ENCODE data around the gene JUN. TPM values are rescaled to one million over a fixed set of nuclear protein-coding genes. Genes with fewer than 3 reads are reported as not detected.

JUN gene
- total and polyA plus RNA-seq, 2 of the 13 experiments (the other 11 are each of a cell fraction or from before 2014, with no cell fraction given) = 18.2 to 22.3 TPM

DNA sequence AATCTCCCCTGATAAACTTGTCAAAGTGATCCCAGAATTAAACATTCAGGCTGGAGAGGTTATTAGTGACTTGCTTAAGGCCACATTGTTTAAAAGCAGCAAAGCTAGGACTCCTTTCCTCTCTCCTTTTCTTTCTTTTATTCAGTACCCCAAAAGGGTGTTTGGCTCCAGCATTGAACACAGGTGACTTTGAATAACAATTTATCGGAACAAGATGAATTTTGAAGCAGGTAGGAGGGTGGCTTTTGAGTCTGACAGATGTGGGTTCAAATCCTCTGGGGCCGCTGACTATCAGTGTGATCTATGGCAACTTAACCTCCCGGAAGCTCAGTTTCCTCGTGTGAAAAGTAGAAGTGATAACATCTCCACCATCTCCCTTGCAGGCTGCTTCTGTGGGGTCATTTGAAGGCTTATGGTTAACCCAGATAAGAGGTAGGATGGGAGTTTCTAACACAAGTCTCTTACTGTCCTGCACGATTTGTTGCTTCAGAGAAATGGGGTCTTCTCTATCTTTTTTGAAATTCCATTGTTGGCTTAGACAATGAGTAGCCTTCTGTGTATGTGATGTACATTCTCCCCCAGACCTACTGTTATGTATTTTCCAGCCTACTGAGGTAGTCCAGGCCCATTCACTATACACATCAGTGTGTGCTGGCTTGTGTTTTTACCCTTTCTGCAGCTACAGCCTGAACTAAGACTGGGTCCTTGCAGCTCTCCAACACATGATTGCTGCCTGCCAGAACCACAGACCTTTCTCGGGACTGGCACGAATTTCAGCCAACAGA lies 29.0 kb downstream of the JUN start:
- 0 out of 2 replicates have a peak overlapping the region, but pooled peaks have one; percentile 8 for H3K4me2 ChIP-seq (ENCODE audit: low read depth, low read length)
- H3K4me3 ChIP-seq (replicated peaks in 1 of 3; ENCODE audit: insufficient read depth in 1 of 3, low read depth in 2 of 3, low read length in 3 of 3) = no peak overlapping the region
- intact Hi-C loops (cut with micrococcal nuclease; ENCODE audit: unreplicated experiment) = loop anchor here (1.0 kb wide), 1 partner anchor 7 kb away; no protein-coding TSS in a partner anchor
- no peaks in the 10 kb centered on the region for H3K27me3 ChIP-seq (ENCODE audit: control insufficient read depth in 1 of 2, insufficient read depth in 2 of 2, low read length in 2 of 2)
- ATAC-seq = no peak
- no peaks in the 10 kb centered on the region for H3K79me2 ChIP-seq (ENCODE audit: insufficient read depth, low read length)
- H3K9me3 ChIP-seq (ENCODE audit: low read length) = no peaks in the 10 kb centered on the region
- no peak for DNase-seq (ENCODE audit: low spot score)
- H3K9ac ChIP-seq (ENCODE audit: insufficient read depth, low read depth, low read length) = peak overlapping the region; percentile 33; the same call in 1 of the 2 replicates
- no TSS peak for BruUV-seq (replicated peaks)
- in situ Hi-C loops (cut with HindIII; ENCODE audit: extremely low pct_ligation_motif_present, low pct_unique_long_range_greater_than_20kb) = no loop called here
- peaks cover 85% of the 10 kb centered on the region for H3K4me1 ChIP-seq (ENCODE audit: insufficient read depth, low read length)
- no peak for FAIRE-seq
- H2AFZ ChIP-seq (ENCODE audit: low read length) = no peak overlapping the region
- POLR2A ChIA-PET = interaction anchor here (0.8 to 1.4 kb wide), 3 partner anchors 8 to 53 kb away, joined by 3 read pairs; no protein-coding TSS in a partner anchor
- no peaks in the 10 kb centered on the region for H4K20me1 ChIP-seq (ENCODE audit: insufficient read depth, low read length)
- CTCF ChIA-PET (ENCODE audit: low intra/inter-chr PET ratio, low total read pairs) = no interaction called here
- H3K27ac ChIP-seq (ENCODE audit: extremely low read length, insufficient read depth, low read length) = peak overlapping the region; percentile 63
- 84% methylated on average over 7 of the region's 7 CpGs for WGBS (ENCODE audit: low lambda C conversion rate)
- H3K36me3 ChIP-seq (replicated peaks in 1 of 2; ENCODE audit: control insufficient read depth in 1 of 2, insufficient read depth in 2 of 2, low read length in 2 of 2) = no peaks in the 10 kb centered on the region
- no peak for TF ChIP-seq ZNF234 (CRISPR knock-in tag; conservative IDR thresholded peaks at IDR 0.05)
- no peak for TF ChIP-seq ZNF484 (CRISPR knock-in tag; IDR thresholded peaks at IDR 0.05; ENCODE audit: borderline replicate concordance, low read depth)
- no peak for TF ChIP-seq FOXJ3 (CRISPR knock-in tag; IDR thresholded peaks at IDR 0.05; ENCODE audit: borderline replicate concordance)
- 0 out of 2 replicates have a peak, but pooled peaks have one; percentile 15 for TF ChIP-seq SALL2 (CRISPR knock-in tag; IDR thresholded peaks at IDR 0.05)
- TF ChIP-seq ZNF670 (CRISPR knock-in tag; IDR thresholded peaks at IDR 0.05; ENCODE audit: borderline replicate concordance) = no peak
- no peak for TF ChIP-seq IKZF4 (CRISPR knock-in tag; IDR thresholded peaks at IDR 0.05; ENCODE audit: borderline replicate concordance, low read depth, not compliant biosample characterization)
- TF ChIP-seq ZNF17 (CRISPR knock-in tag; IDR thresholded peaks at IDR 0.05) = 0 out of 2 replicates have a peak, but pooled peaks have one; percentile 30
- TF ChIP-seq ZNF557 (CRISPR knock-in tag; IDR thresholded peaks at IDR 0.05) = no peak
- TF ChIP-seq ZNF256 (CRISPR knock-in tag; conservative IDR thresholded peaks at IDR 0.05) = no peak
- no peak for TF ChIP-seq RCOR2 (CRISPR knock-in tag; IDR thresholded peaks at IDR 0.05)
- 0 out of 2 replicates have a peak, but pooled peaks have one; percentile 44 for TF ChIP-seq CAMTA2 (CRISPR knock-in tag; IDR thresholded peaks at IDR 0.05; ENCODE audit: borderline replicate concordance)
- TF ChIP-seq, protein P1, sequence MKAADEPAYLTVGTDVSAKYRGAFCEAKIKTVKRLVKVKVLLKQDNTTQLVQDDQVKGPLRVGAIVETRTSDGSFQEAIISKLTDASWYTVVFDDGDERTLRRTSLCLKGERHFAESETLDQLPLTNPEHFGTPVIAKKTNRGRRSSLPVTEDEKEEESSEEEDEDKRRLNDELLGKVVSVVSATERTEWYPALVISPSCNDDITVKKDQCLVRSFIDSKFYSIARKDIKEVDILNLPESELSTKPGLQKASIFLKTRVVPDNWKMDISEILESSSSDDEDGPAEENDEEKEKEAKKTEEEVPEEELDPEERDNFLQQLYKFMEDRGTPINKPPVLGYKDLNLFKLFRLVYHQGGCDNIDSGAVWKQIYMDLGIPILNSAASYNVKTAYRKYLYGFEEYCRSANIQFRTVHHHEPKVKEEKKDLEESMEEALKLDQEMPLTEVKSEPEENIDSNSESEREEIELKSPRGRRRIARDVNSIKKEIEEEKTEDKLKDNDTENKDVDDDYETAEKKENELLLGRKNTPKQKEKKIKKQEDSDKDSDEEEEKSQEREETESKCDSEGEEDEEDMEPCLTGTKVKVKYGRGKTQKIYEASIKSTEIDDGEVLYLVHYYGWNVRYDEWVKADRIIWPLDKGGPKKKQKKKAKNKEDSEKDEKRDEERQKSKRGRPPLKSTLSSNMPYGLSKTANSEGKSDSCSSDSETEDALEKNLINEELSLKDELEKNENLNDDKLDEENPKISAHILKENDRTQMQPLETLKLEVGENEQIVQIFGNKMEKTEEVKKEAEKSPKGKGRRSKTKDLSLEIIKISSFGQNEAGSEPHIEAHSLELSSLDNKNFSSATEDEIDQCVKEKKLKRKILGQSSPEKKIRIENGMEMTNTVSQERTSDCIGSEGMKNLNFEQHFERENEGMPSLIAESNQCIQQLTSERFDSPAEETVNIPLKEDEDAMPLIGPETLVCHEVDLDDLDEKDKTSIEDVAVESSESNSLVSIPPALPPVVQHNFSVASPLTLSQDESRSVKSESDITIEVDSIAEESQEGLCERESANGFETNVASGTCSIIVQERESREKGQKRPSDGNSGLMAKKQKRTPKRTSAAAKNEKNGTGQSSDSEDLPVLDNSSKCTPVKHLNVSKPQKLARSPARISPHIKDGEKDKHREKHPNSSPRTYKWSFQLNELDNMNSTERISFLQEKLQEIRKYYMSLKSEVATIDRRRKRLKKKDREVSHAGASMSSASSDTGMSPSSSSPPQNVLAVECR (CRISPR knock-in tag; IDR thresholded peaks at IDR 0.05; ENCODE audit: borderline replicate concordance) = no peak
- TF ChIP-seq, protein P2, sequence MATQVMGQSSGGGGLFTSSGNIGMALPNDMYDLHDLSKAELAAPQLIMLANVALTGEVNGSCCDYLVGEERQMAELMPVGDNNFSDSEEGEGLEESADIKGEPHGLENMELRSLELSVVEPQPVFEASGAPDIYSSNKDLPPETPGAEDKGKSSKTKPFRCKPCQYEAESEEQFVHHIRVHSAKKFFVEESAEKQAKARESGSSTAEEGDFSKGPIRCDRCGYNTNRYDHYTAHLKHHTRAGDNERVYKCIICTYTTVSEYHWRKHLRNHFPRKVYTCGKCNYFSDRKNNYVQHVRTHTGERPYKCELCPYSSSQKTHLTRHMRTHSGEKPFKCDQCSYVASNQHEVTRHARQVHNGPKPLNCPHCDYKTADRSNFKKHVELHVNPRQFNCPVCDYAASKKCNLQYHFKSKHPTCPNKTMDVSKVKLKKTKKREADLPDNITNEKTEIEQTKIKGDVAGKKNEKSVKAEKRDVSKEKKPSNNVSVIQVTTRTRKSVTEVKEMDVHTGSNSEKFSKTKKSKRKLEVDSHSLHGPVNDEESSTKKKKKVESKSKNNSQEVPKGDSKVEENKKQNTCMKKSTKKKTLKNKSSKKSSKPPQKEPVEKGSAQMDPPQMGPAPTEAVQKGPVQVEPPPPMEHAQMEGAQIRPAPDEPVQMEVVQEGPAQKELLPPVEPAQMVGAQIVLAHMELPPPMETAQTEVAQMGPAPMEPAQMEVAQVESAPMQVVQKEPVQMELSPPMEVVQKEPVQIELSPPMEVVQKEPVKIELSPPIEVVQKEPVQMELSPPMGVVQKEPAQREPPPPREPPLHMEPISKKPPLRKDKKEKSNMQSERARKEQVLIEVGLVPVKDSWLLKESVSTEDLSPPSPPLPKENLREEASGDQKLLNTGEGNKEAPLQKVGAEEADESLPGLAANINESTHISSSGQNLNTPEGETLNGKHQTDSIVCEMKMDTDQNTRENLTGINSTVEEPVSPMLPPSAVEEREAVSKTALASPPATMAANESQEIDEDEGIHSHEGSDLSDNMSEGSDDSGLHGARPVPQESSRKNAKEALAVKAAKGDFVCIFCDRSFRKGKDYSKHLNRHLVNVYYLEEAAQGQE (IDR thresholded peaks at IDR 0.05; ENCODE audit: borderline replicate concordance in 1 of 2, low read depth in 1 of 2, low read length in 2 of 2) = no peak
- TF ChIP-seq NCOA5 (CRISPR knock-in tag; IDR thresholded peaks at IDR 0.05) = no peak
- no peak for TF ChIP-seq PHB2 (IDR thresholded peaks at IDR 0.05; ENCODE audit: partially characterized antibody)
- no peak for TF ChIP-seq ZNF7 (CRISPR knock-in tag; IDR thresholded peaks at IDR 0.05)

All from HepG2 (cell line).